ENCODE measurements around the gene COL6A1.

The COL6A1 gene

GRCh38 chr21:45970674-45971615 is 10.6 kb upstream of the COL6A1 start:
- DNase-seq (ENCODE audit: insufficient read length, low spot score) (peak; percentile 93), FAIRE-seq (no peak)
- TF ChIP-seq, protein P1, sequence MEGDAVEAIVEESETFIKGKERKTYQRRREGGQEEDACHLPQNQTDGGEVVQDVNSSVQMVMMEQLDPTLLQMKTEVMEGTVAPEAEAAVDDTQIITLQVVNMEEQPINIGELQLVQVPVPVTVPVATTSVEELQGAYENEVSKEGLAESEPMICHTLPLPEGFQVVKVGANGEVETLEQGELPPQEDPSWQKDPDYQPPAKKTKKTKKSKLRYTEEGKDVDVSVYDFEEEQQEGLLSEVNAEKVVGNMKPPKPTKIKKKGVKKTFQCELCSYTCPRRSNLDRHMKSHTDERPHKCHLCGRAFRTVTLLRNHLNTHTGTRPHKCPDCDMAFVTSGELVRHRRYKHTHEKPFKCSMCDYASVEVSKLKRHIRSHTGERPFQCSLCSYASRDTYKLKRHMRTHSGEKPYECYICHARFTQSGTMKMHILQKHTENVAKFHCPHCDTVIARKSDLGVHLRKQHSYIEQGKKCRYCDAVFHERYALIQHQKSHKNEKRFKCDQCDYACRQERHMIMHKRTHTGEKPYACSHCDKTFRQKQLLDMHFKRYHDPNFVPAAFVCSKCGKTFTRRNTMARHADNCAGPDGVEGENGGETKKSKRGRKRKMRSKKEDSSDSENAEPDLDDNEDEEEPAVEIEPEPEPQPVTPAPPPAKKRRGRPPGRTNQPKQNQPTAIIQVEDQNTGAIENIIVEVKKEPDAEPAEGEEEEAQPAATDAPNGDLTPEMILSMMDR (IDR thresholded peaks at IDR 0.05; ENCODE audit: insufficient read depth, missing control alignments), result peak; percentile 66

GRCh38 chr21:45971616-45972352 is 9.8 kb upstream of the COL6A1 start:
- TF ChIP-seq, protein P1 (IDR thresholded peaks at IDR 0.05; ENCODE audit: insufficient read depth, missing control alignments), result no peak
- FAIRE-seq (no peak), DNase-seq (ENCODE audit: insufficient read length, low spot score) (no peak)

DNA sequence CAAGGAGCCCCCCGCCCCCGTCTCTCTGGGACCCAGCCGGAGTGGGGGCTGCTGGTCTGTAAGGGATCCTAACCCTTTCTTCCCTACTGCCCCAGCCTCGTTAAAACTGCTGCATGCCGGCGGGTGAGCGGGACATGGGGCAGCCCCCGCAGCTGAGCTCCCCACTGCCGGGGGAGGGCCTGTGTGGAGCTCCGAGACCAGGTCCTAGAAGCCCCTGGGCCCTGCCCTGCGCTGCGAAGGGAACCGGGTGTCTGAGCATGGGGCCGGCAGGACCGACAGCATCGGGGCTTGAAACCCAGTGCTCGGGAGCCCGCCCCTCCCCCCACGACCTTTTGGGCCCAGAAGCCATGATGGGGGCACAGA is 9.2 kb upstream of the COL6A1 start:
- DNase-seq (ENCODE audit: insufficient read length, low spot score) (no peak), FAIRE-seq (no peak)

DNA sequence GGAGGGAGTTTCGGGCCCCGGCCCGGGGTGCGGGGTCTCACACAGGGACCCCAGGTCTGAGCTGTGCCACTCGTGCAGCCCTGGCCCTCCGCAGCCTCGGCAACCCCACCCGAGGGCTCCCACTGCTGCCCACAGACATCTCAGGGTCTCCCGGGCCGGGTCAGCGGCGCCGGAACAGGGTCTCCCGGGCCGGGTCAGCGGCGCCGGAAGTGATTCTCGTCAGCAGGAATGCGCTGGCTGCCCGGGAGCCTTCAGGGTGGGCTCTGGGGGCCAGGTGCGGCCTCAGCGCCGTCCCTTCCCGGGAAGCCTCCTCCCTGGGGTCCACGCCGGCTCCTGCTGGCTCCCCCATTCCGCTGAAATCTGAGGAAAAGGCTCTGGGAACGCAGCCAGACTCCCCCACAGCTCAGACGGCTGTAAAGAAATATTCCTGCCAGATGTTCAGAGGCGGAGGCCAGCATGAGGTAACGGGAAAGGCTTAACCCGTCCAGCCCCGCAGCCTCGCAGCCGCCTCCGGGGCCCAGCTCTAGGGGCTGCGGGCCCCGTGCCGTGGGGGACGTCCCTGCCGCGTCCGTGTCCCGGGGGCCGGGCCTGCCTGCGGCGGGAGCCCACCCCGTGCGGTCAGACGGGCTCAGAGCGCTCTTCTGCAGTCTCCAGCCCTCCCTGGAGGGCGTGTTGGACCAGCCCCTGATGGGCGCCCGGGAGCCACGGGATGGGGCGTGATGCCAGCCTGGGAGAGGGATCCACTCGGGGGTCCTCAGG is 8.7 kb upstream of the COL6A1 start:
- FAIRE-seq, result no peak
- TF ChIP-seq, protein P1 (IDR thresholded peaks at IDR 0.05; ENCODE audit: insufficient read depth, missing control alignments), result no peak
- DNase-seq (ENCODE audit: insufficient read length, low spot score), result peak; percentile 41

More for the DNA sequence above, 9.2 kb upstream of the COL6A1 start:
- TF ChIP-seq, protein P1 (IDR thresholded peaks at IDR 0.05; ENCODE audit: insufficient read depth, missing control alignments), result no peak

DNA sequence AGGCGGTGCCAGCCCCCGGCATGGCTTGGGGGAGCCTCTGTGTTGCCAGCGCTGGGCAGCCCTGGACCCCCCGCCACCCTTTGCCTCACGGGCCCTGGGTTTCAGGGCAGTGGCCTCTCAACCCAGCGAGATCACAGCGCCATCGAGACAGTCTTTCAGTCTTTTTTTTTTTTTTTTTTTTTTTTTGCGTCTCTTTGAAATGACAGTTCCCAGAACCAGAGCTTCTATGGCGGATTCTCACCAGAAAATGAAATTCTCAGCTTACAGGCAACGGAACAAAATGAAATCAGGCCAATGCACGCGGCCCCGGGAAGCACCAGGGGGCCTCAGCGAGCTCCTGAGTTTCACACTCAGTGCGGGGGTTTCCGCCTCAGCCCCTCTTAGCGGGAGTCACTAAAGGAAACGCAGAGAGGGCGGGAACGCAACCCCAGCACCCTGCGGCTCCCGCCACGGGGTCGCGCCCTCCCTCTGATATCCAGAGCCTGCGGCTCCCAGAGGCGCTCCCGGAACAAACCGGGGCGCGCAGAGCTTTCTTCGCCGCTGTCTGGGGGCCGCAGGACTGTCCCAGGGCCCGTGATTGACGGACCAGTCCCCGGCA is 8.0 kb upstream of the COL6A1 start:
- TF ChIP-seq, protein P1 (IDR thresholded peaks at IDR 0.05; ENCODE audit: insufficient read depth, missing control alignments), result peak; percentile 48
- no peak for FAIRE-seq
- DNase-seq (ENCODE audit: insufficient read length, low spot score), result peak; percentile 37

GRCh38 chr21:45974073-45975019 is 7.2 kb upstream of the COL6A1 start:
- DNase-seq (ENCODE audit: insufficient read length, low spot score), result no peak
- no peak for FAIRE-seq
- TF ChIP-seq, protein P1 (IDR thresholded peaks at IDR 0.05; ENCODE audit: insufficient read depth, missing control alignments), result no peak
